ENCODE results near the gene C1orf87.

DNA sequence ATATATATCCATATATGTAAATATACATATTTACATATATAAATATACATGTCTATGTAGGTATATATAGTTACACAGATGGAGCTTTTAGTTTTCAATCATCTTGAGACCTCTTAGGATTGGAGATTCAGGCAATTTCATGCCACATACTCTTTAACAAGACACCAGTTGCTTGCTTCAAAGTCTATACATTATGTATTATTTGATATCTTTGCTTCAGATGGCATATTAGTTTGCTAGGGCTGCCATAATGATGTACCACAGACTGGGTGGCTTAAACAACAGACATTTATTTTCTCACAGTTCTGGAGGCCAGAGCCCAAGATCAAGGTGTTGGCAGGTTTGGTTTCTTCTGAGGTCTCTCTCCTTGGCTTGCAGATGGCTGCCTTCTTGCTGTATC, 14.1 kb upstream of the C1orf87 start:
- TF ChIP-seq CTCF (IDR thresholded peaks at IDR 0.05; ENCODE audit: borderline replicate concordance, extremely low read depth, low read length, poor library complexity, severe bottlenecking) = no peak
- no peak for TF ChIP-seq EZH2 (IDR thresholded peaks at IDR 0.05; ENCODE audit: borderline replicate concordance, low read depth, low read length, severe bottlenecking)
